ENCODE data around the gene SMAD7. TPM values are rescaled to one million over a fixed set of nuclear protein-coding genes. Genes with fewer than 3 reads are reported as not detected.

Gene SMAD7
- total and polyA plus RNA-seq, 2 donors (not counting 1 experiment from before 2014, with no cell fraction given): 6.1 to 16.3 TPM

GRCh38 chr18:48979944-48980890 lies 29.5 kb upstream of the SMAD7 start:
- TF ChIP-seq, protein P1, sequence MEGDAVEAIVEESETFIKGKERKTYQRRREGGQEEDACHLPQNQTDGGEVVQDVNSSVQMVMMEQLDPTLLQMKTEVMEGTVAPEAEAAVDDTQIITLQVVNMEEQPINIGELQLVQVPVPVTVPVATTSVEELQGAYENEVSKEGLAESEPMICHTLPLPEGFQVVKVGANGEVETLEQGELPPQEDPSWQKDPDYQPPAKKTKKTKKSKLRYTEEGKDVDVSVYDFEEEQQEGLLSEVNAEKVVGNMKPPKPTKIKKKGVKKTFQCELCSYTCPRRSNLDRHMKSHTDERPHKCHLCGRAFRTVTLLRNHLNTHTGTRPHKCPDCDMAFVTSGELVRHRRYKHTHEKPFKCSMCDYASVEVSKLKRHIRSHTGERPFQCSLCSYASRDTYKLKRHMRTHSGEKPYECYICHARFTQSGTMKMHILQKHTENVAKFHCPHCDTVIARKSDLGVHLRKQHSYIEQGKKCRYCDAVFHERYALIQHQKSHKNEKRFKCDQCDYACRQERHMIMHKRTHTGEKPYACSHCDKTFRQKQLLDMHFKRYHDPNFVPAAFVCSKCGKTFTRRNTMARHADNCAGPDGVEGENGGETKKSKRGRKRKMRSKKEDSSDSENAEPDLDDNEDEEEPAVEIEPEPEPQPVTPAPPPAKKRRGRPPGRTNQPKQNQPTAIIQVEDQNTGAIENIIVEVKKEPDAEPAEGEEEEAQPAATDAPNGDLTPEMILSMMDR (conservative IDR thresholded peaks at IDR 0.05 in 1 of 2, IDR thresholded peaks at IDR 0.05 in 1 of 2; ENCODE audit: low read depth in 1 of 2, low read length in 2 of 2): no peak
- TF ChIP-seq EZH2 (IDR thresholded peaks at IDR 0.05; ENCODE audit: low read length, missing control alignments): no peak
- Histone ChIP-seq H3K4me1 (ENCODE audit: control insufficient read depth, extremely low read depth, insufficient read depth, low read length) (peaks cover 2% of the 10 kb centered on the region), H2AFZ (ENCODE audit: low read length) (no peak overlapping the region)

DNA sequence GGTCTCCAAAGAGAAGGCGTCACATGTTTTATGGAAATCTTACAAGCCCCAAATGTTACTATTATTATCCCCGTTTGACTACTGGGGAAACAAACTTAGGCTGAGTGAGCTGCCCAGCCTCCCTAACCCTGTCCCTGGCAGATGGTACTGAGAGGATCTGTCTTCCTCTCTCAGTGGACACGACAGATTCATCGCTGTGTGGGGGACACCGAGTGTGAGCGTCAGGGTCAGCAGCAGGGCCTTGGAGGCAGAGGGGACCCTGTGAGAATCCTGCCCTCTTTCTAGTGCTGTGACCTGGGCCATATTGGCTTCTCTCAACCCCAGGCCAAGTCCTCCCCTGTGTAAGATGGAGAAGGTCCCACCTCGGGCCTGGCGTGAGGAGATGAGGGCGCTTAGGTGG lies 27.1 kb upstream of the SMAD7 start:
- no peak overlapping the region for H3K27ac ChIP-seq (ENCODE audit: insufficient read depth, low read length)
- no peaks in the 10 kb centered on the region for H3K79me2 ChIP-seq (ENCODE audit: control insufficient read depth, insufficient read depth, low read length)
- TF ChIP-seq, protein P1 (conservative IDR thresholded peaks at IDR 0.05 in 1 of 2, IDR thresholded peaks at IDR 0.05 in 1 of 2; ENCODE audit: low read depth in 1 of 2, low read length in 2 of 2): no peak
- TF ChIP-seq EZH2 (IDR thresholded peaks at IDR 0.05; ENCODE audit: low read length, missing control alignments): no peak
- H3K9me3 ChIP-seq (ENCODE audit: control insufficient read depth, insufficient read depth, low read depth, low read length): no peaks in the 10 kb centered on the region
- H3K36me3 ChIP-seq (ENCODE audit: control insufficient read depth, insufficient read depth, low read length): no peaks in the 10 kb centered on the region
- no peak overlapping the region for H3K4me3 ChIP-seq (replicated peaks in 1 of 4; ENCODE audit: control extremely low read depth in 1 of 4, insufficient read depth in 1 of 4, low read depth in 3 of 4, low read length in 4 of 4)
- H3K9ac ChIP-seq (ENCODE audit: insufficient read depth, low read length): no peak overlapping the region
- H3K4me2 ChIP-seq (ENCODE audit: extremely low read depth, insufficient read depth, low read length): no peak overlapping the region
- no peak for DNase-seq (ENCODE audit: low read depth in 2 of 2)
- no peak overlapping the region for H2AFZ ChIP-seq (ENCODE audit: low read length)
- no peaks in the 10 kb centered on the region for H3K27me3 ChIP-seq (ENCODE audit: control insufficient read depth, insufficient read depth, low read length)
- H4K20me1 ChIP-seq (ENCODE audit: control insufficient read depth, extremely low read depth, insufficient read depth, low read length): no peaks in the 10 kb centered on the region
- peaks cover 4% of the 10 kb centered on the region for H3K4me1 ChIP-seq (ENCODE audit: control insufficient read depth, extremely low read depth, insufficient read depth, low read length)

More at GRCh38 chr18:48979944-48980890, 29.5 kb upstream of the SMAD7 start:
- H3K9ac ChIP-seq (ENCODE audit: insufficient read depth, low read length): no peak overlapping the region
- no peak overlapping the region for H3K27ac ChIP-seq (ENCODE audit: insufficient read depth, low read length)
- no peak overlapping the region for H3K4me3 ChIP-seq (replicated peaks in 1 of 4; ENCODE audit: control extremely low read depth in 1 of 4, insufficient read depth in 1 of 4, low read depth in 3 of 4, low read length in 4 of 4)
- no peaks in the 10 kb centered on the region for H3K79me2 ChIP-seq (ENCODE audit: control insufficient read depth, insufficient read depth, low read length)
- no peaks in the 10 kb centered on the region for H3K9me3 ChIP-seq (ENCODE audit: control insufficient read depth, insufficient read depth, low read depth, low read length)
- H4K20me1 ChIP-seq (ENCODE audit: control insufficient read depth, extremely low read depth, insufficient read depth, low read length): no peaks in the 10 kb centered on the region
- H3K4me2 ChIP-seq (ENCODE audit: extremely low read depth, insufficient read depth, low read length): no peak overlapping the region
- DNase-seq (ENCODE audit: low read depth in 2 of 2): peak in 1 of 2 donors; percentile 60
- no peaks in the 10 kb centered on the region for H3K36me3 ChIP-seq (ENCODE audit: control insufficient read depth, insufficient read depth, low read length)
- H3K27me3 ChIP-seq (ENCODE audit: control insufficient read depth, insufficient read depth, low read length): no peaks in the 10 kb centered on the region

GRCh38 chr18:48975817-48976649 lies 25.3 kb upstream of the SMAD7 start:
- DNase-seq (ENCODE audit: low read depth in 2 of 2): peak; percentile 57 to 66
- Histone ChIP-seq H2AFZ (ENCODE audit: low read length) (no peak overlapping the region), H3K4me2 (ENCODE audit: extremely low read depth, insufficient read depth, low read length) (peak overlapping the region; percentile 19), H3K9ac (ENCODE audit: insufficient read depth, low read length) (peak overlapping the region; percentile 75), H4K20me1 (ENCODE audit: control insufficient read depth, extremely low read depth, insufficient read depth, low read length) (no peaks in the 10 kb centered on the region), H3K79me2 (ENCODE audit: control insufficient read depth, insufficient read depth, low read length) (no peaks in the 10 kb centered on the region), H3K27ac (ENCODE audit: insufficient read depth, low read length) (no peak overlapping the region), H3K36me3 (ENCODE audit: control insufficient read depth, insufficient read depth, low read length) (no peaks in the 10 kb centered on the region), H3K27me3 (ENCODE audit: control insufficient read depth, insufficient read depth, low read length) (no peaks in the 10 kb centered on the region), H3K4me3 (replicated peaks in 1 of 4; ENCODE audit: control extremely low read depth in 1 of 4, insufficient read depth in 1 of 4, low read depth in 3 of 4, low read length in 4 of 4) (peak overlapping the region; percentile 45 to 67 (median 46)), H3K4me1 (ENCODE audit: control insufficient read depth, extremely low read depth, insufficient read depth, low read length) (peaks cover 4% of the 10 kb centered on the region), H3K9me3 (ENCODE audit: control insufficient read depth, insufficient read depth, low read depth, low read length) (no peaks in the 10 kb centered on the region)
- TF ChIP-seq, protein P1 (conservative IDR thresholded peaks at IDR 0.05 in 1 of 2, IDR thresholded peaks at IDR 0.05 in 1 of 2; ENCODE audit: low read depth in 1 of 2, low read length in 2 of 2): no peak
- TF ChIP-seq EZH2 (IDR thresholded peaks at IDR 0.05; ENCODE audit: low read length, missing control alignments): no peak

All from fibroblast of lung (primary cell).